Chondrocyte (in vitro differentiated cells): ENCODE results near the gene PPP2R2C. TPM values are rescaled to one million over a fixed set of nuclear protein-coding genes. Genes with fewer than 3 reads are reported as not detected.

Experiments
- DNase-seq: peaks from one replicate; pipeline ENCODE4 v3.0.0; 2021; ENCODE audit warnings: mixed read lengths, low spot score
- H3K27ac Mint-ChIP-seq: one replicate; pipeline ENCODE4 v1.8.0; 2021; ENCODE audit warnings: mild to moderate bottlenecking, moderate library complexity, mixed read lengths; ENCODE audit not compliant: unreplicated experiment
- H3K27me3 Mint-ChIP-seq: 2 replicates; pipeline ENCODE4 v1.8.0; 2021; ENCODE audit warnings: low read depth, mixed read lengths
- H3K36me3 Mint-ChIP-seq: 2 replicates; pipeline ENCODE4 v1.8.0; 2021; ENCODE audit warnings: low read depth, mixed read lengths
- H3K4me1 Mint-ChIP-seq: 2 replicates; pipeline ENCODE4 v1.8.0; 2021; ENCODE audit warnings: low read depth, mild to moderate bottlenecking, mixed read lengths
- H3K4me3 Mint-ChIP-seq: one replicate; pipeline ENCODE4 v1.8.0; 2021; ENCODE audit warnings: mild to moderate bottlenecking, moderate library complexity, mixed read lengths; ENCODE audit not compliant: unreplicated experiment
- H3K9me3 Mint-ChIP-seq: 2 replicates; pipeline ENCODE4 v1.8.0; 2021; ENCODE audit warnings: low read depth, mixed read lengths
- CTCF ChIP-seq: fragments of 200-600 bp; sonication (generic); IDR thresholded peaks from 2 replicates; pipeline ENCODE4 v1.5.0; 2021; ENCODE audit warnings: antibody characterized with exemption, mild to moderate bottlenecking, moderate library complexity
- total RNA-seq: library from RNA; stranded (reverse); gene quantifications from 3 replicates; pipeline ENCODE4 v1.2.1, GENCODE V29; 2021

Gene PPP2R2C
- total RNA-seq, 1 donor from 2014 or later: 0.10 TPM

DNA sequence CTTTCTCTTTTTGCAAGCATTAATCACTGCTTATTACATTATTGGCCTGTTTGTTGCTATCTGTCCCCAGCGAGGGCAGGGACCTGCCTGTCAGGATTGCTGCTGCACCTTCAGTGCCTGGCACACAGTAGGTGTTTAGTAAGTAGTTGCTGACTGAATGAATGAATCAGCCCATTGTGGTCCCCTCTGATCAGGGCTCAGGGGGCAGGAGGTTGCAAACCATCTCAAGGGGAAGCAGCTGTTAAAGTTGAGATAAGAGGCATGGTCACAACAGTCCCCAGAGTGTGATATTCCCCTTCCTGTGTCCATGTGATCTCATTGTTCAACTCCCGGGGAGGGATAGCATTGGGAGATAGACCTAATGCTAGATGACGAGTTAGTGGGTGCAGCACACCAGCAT lies 117.4 kb downstream of the PPP2R2C start:
- TF ChIP-seq CTCF: no peak
- no peak overlapping the region for H3K27ac Mint-ChIP-seq
- H3K36me3 Mint-ChIP-seq: no peaks in the 10 kb centered on the region
- peak; percentile 19 for DNase-seq
- peaks cover 40% of the 10 kb centered on the region for H3K27me3 Mint-ChIP-seq
- H3K9me3 Mint-ChIP-seq: no peaks in the 10 kb centered on the region
- no peak overlapping the region for H3K4me3 Mint-ChIP-seq
- H3K4me1 Mint-ChIP-seq: no peaks in the 10 kb centered on the region

DNA sequence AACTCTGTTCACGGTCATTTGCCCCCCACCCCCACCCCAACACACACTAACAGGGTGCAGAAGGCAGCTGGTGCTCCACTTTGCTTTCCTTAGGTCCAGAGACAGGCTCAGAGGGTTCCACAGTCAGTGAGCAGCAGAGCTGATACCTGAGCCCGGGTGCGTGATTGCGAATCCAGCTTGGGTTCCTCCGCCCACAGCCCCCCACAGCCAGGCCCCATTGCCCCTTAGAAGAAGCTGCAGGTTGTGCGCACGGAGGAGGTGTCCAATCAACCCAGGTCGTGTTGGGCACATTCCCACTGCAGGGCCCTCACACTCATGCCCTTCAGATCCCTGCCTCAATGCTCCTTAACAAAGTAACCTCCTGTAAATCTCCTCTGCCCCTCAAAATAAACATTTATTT lies 117.8 kb downstream of the PPP2R2C start:
- peak; percentile 68 for DNase-seq
- no peak for TF ChIP-seq CTCF
- Mint-ChIP-seq H3K9me3 (no peaks in the 10 kb centered on the region), H3K36me3 (no peaks in the 10 kb centered on the region), H3K4me3 (no peak overlapping the region), H3K4me1 (no peaks in the 10 kb centered on the region), H3K27me3 (peaks cover 41% of the 10 kb centered on the region), H3K27ac (no peak overlapping the region)

DNA sequence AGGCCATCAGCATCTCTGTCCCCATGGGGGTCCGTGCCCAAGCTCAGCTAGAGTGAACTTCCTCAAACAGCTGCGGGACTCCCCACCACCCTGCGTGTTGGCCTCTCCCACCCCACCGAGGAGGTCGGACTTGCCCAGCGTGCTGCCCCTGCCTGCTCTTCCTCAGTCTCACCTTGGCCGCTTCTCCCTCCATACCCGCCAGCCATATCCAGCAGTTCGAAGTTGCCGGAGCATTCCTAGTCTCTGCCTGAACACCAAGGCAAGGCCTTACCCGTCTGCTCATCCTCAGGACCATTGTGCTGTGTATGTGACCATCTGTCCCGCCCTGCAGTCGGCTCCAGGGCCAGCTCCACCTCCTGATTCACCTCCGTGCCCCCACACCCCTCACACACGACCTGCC lies 118.3 kb downstream of the PPP2R2C start:
- H3K9me3 Mint-ChIP-seq: no peaks in the 10 kb centered on the region
- no peak for DNase-seq
- H3K36me3 Mint-ChIP-seq: no peaks in the 10 kb centered on the region
- H3K27me3 Mint-ChIP-seq: peaks cover 42% of the 10 kb centered on the region
- H3K4me1 Mint-ChIP-seq: no peaks in the 10 kb centered on the region
- no peak for TF ChIP-seq CTCF
- H3K4me3 Mint-ChIP-seq: no peak overlapping the region
- no peak overlapping the region for H3K27ac Mint-ChIP-seq

DNA sequence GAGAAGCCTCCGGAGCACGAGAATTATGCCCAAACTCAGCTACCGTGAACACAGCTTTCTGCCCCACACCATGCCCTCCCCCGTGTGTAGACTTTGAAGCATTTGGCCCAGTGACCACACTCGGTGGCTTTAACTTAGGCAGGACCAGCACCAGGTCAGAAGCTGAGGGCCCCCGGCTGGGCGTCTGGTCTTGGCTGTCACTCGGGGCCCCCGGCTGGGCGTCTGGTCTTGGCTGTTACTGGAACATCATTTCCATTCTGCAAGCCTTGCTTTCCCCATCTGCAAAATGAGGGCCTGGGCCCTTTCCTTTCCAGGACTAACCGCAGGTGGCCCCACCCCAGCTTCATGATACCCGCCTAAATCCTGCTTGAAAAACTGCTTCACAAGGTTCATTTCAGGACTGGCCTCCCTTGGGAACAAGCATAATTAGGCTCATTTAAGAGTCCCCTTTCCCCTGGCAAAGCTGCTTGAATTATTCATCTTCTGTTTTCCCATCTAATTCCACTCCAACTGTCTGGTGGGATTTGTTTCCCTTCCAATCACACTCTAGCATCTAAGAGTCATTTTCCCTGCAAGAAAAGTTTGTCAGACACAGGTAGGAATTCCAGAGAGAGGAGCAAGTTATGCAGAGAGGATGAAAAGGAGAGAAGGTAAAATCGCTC lies 120.3 kb downstream of the PPP2R2C start:
- Mint-ChIP-seq H3K4me1 (no peaks in the 10 kb centered on the region), H3K27me3 (peaks cover 46% of the 10 kb centered on the region), H3K9me3 (no peaks in the 10 kb centered on the region), H3K27ac (no peak overlapping the region), H3K4me3 (no peak overlapping the region), H3K36me3 (no peaks in the 10 kb centered on the region)
- DNase-seq: peak; percentile 77
- TF ChIP-seq CTCF: no peak

DNA sequence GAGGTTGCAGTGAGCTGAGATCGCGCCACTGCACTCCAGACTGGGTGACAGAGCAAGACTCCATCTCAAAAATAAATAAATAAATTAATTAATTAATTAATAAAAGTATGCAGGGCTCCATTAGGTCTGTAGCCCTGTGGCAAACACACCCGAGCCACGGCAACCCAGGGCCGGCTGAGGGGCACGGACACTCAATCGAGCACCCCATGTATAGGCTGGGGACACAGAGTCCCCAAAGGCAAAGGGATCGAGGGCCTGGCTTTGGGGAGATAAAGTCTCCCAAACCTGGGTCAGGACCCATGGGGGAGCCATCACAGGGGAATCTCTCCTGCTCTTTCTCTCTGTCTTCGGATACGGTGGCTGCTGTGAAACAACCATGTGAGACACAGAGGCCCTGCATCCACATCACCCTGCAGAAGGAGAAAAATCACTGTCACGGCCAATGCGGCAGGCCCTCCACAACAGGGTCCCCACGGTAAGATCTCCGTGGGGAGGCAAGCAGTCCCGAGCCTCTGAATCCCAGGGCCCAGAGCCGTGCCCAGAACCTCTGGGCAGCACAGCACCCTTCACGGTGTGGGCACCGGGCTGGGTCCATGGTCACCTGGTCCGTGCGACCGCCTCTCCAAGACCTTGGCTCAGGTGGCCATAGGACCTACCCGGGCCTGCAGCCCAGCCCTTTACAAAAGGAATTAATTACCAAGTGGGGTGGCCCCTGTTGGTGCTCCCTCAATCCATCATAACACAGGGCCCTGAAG lies 121.0 kb downstream of the PPP2R2C start:
- Mint-ChIP-seq H3K27ac (no peak overlapping the region), H3K4me3 (no peak overlapping the region), H3K4me1 (no peaks in the 10 kb centered on the region), H3K9me3 (no peaks in the 10 kb centered on the region), H3K36me3 (no peaks in the 10 kb centered on the region), H3K27me3 (peaks cover 46% of the 10 kb centered on the region)
- peak; percentile 67 for DNase-seq
- no peak for TF ChIP-seq CTCF
